Measurements from ENCODE around the gene CAPN1. TPM values are rescaled to one million over a fixed set of nuclear protein-coding genes. Genes with fewer than 3 reads are reported as not detected.
A peak's percentile ranks its signal among the peaks of the same experiment; 100 is the strongest.

The CAPN1 gene
- total RNA-seq, 1 donor from 2014 or later: 179 TPM

GRCh38 chr11:65156256-65156655, 25.5 kb upstream of the CAPN1 start:
- DNase-seq (no peak), ATAC-seq (no peak)
- Histone ChIP-seq H3K36me3 (no peaks in the 10 kb centered on the region), H3K27me3 (no peaks in the 10 kb centered on the region), H3K4me3 (no peak overlapping the region), H3K27ac (no peak overlapping the region), H3K4me1 (peaks cover 7% of the 10 kb centered on the region), H3K9me3 (no peaks in the 10 kb centered on the region)
- TF ChIP-seq CTCF (IDR thresholded peaks at IDR 0.05): no peak
- intact Hi-C loops (cut with DNase I): no loop called here

GRCh38 chr11:65156926-65157325, 24.8 kb upstream of the CAPN1 start:
- Histone ChIP-seq H3K27ac (no peak overlapping the region), H3K27me3 (no peaks in the 10 kb centered on the region), H3K4me3 (no peak overlapping the region), H3K4me1 (peaks cover under 1% of the 10 kb centered on the region), H3K36me3 (no peaks in the 10 kb centered on the region), H3K9me3 (no peaks in the 10 kb centered on the region)
- no peak for DNase-seq
- TF ChIP-seq CTCF (IDR thresholded peaks at IDR 0.05): no peak
- no peak for ATAC-seq
- intact Hi-C loops (cut with DNase I): no loop called here

- no peak overlapping the region for H3K27ac ChIP-seq
- ATAC-seq: peak; percentile 66
- intact Hi-C loops (cut with DNase I): no loop called here
- H3K9me3 ChIP-seq: no peaks in the 10 kb centered on the region
- H3K4me3 ChIP-seq: no peak overlapping the region
- no peaks in the 10 kb centered on the region for H3K4me1 ChIP-seq
- no peaks in the 10 kb centered on the region for H3K27me3 ChIP-seq
- DNase-seq: no peak
- no peak for TF ChIP-seq CTCF (IDR thresholded peaks at IDR 0.05)
- H3K36me3 ChIP-seq: no peaks in the 10 kb centered on the region
Observed at GRCh38 chr11:65157336-65157735, 24.4 kb upstream of the CAPN1 start.

GRCh38 chr11:65159012-65159411, 22.7 kb upstream of the CAPN1 start:
- no peak for ATAC-seq
- no peak for DNase-seq
- intact Hi-C loops (cut with DNase I): no loop called here
- no peaks in the 10 kb centered on the region for H3K4me1 ChIP-seq
- TF ChIP-seq CTCF (IDR thresholded peaks at IDR 0.05): no peak
- no peaks in the 10 kb centered on the region for H3K9me3 ChIP-seq
- no peaks in the 10 kb centered on the region for H3K36me3 ChIP-seq
- no peak overlapping the region for H3K27ac ChIP-seq
- H3K4me3 ChIP-seq: no peak overlapping the region
- H3K27me3 ChIP-seq: no peaks in the 10 kb centered on the region

- intact Hi-C loops (cut with DNase I): no loop called here
- no peaks in the 10 kb centered on the region for H3K9me3 ChIP-seq
- H3K36me3 ChIP-seq: no peaks in the 10 kb centered on the region
- H3K4me1 ChIP-seq: no peaks in the 10 kb centered on the region
- no peaks in the 10 kb centered on the region for H3K27me3 ChIP-seq
- no peak overlapping the region for H3K4me3 ChIP-seq
- TF ChIP-seq CTCF (IDR thresholded peaks at IDR 0.05): no peak
- H3K27ac ChIP-seq: no peak overlapping the region
- DNase-seq (no peak), ATAC-seq (no peak)
Observed at GRCh38 chr11:65160643-65161042, 21.1 kb upstream of the CAPN1 start.

- ATAC-seq (no peak), DNase-seq (no peak)
- H3K9me3 ChIP-seq: no peaks in the 10 kb centered on the region
- H3K36me3 ChIP-seq: no peaks in the 10 kb centered on the region
- intact Hi-C loops (cut with DNase I): no loop called here
- H3K27me3 ChIP-seq: no peaks in the 10 kb centered on the region
- TF ChIP-seq CTCF (IDR thresholded peaks at IDR 0.05): no peak
- H3K4me1 ChIP-seq: no peaks in the 10 kb centered on the region
- H3K4me3 ChIP-seq: no peak overlapping the region
- H3K27ac ChIP-seq: no peak overlapping the region
Observed at GRCh38 chr11:65163684-65164083, 18.0 kb upstream of the CAPN1 start.
